Stimulated activated CD8-positive, alpha-beta memory T cell treated with anti-CD3 and anti-CD28 coated beads, Interleukin-4, amount 100 ng/mL, for 4 hours (primary cell): Measurements from ENCODE around the gene RNF113B.

Experiments used
- DNase-seq, 2 donors: peaks; one replicate each; pipeline ENCODE4 v3.0.0-alpha.2; 2020; ENCODE audit warnings: low read depth in 2 of 2, low spot score in 1 of 2

RNF113B gene

GRCh38 chr13:98141509-98142379, 35.3 kb downstream of the RNF113B start:
- no peak for DNase-seq

GRCh38 chr13:98141091-98141490, 36.0 kb downstream of the RNF113B start:
- no peak for DNase-seq

GRCh38 chr13:98134901-98135300, 42.2 kb downstream of the RNF113B start:
- no peak for DNase-seq

GRCh38 chr13:98133946-98134345, 43.1 kb downstream of the RNF113B start:
- DNase-seq: no peak

- DNase-seq: no peak
Measured at GRCh38 chr13:98129059-98129746, 47.9 kb downstream of the RNF113B start.
